GM12878 (cell line): Measurements from ENCODE around the gene MEI1. TPM values are rescaled to one million over a fixed set of nuclear protein-coding genes. Genes with fewer than 3 reads are reported as not detected.
A peak's percentile ranks its signal among the peaks of the same experiment; 100 is the strongest.

Source experiments
- ATAC-seq: fragments of 200-7000 bp; cut with Tn5 transposase; 3 replicates; pipeline ENCODE4 v1.9.1; 2020; ENCODE audit warnings: mild to moderate bottlenecking, moderate library complexity
- BruUV-seq: library from RNA; stranded (reverse); fragments of 400-500 nt; replicated peaks from 2 replicates; lab custom pipeline; 2021; lab: Mats Ljungman, UMichigan
- CTCF ChIA-PET: fragments of 300-600 bp; sonication (Branson Sonifier 250); formaldehyde crosslinking; extraction: SDS; loops from one replicate; lab custom pipeline; 2021; ENCODE audit warnings: inconsistent platforms; lab: Yijun Ruan, JAX
- POLR2A ChIA-PET: fragments of 350-600 bp; formaldehyde crosslinking; extraction: SDS; loops from one replicate; lab custom pipeline; 2021; ENCODE audit warnings: inconsistent platforms; lab: Charles Lee
- RAD21 ChIA-PET: fragments of 300-600 bp; sonication (Branson Sonifier 250); formaldehyde crosslinking; loops from one replicate; lab custom pipeline; 2023; ENCODE audit warnings: antibody characterized with exemption; ENCODE audit not compliant: unreplicated experiment; lab: Charles Lee
- SMC1A ChIA-PET: fragments of 300-600 bp; sonication (Branson Sonifier 250); formaldehyde crosslinking; loops from one replicate; lab custom pipeline; 2023; ENCODE audit not compliant: unreplicated experiment, uncharacterized antibody; lab: Charles Lee
- DNase-seq: peaks from one replicate; pipeline ENCODE4 v3.0.0-alpha.2; 2011; ENCODE audit warnings: low read depth, low spot score
- FAIRE-seq: peaks from 3 replicates; lab custom pipeline; 2011; peaks lifted over from hg19 to GRCh38; lab: Jason Lieb, UNC
- H2AFZ ChIP-seq: 2 replicates; pipeline ENCODE4 v1.6.0; 2011; ENCODE audit warnings: low read depth, low read length, control low read depth; ENCODE audit not compliant: control insufficient read depth
- H3K27ac ChIP-seq: 2 replicates; pipeline ENCODE4 v1.5.1; 2011; ENCODE audit warnings: control low read depth; ENCODE audit not compliant: control insufficient read depth, insufficient read depth
- H3K27me3 ChIP-seq, 2 experiments: replicated peaks in 1 of 2; 2 replicates each; pipeline versions ENCODE4 v1.6.0 to v1.6.1; 2011; ENCODE audit warnings: low read length in 1 of 2; ENCODE audit not compliant: control insufficient read depth in 2 of 2, insufficient read depth in 2 of 2
- H3K36me3 ChIP-seq, 2 experiments: 2 replicates each; pipeline ENCODE4 v1.5.1; 2011; ENCODE audit warnings: low read length in 1 of 2; ENCODE audit not compliant: control insufficient read depth in 2 of 2, insufficient read depth in 2 of 2
- H3K4me1 ChIP-seq: 2 replicates; pipeline ENCODE4 v1.6.1; 2011; ENCODE audit warnings: mild to moderate bottlenecking, low read length, moderate library complexity, mixed read lengths; ENCODE audit not compliant: control insufficient read depth, insufficient read depth
- H3K4me2 ChIP-seq: 2 replicates; pipeline ENCODE4 v1.6.0; 2011; ENCODE audit warnings: control low read depth; ENCODE audit not compliant: control insufficient read depth, insufficient read depth
- H3K4me3 ChIP-seq: fragments of 200-600 bp; sonication (generic); 2 replicates; pipeline ENCODE4 v1.5.1; 2016
- H3K79me2 ChIP-seq: 2 replicates; pipeline ENCODE4 v1.6.0; 2011; ENCODE audit warnings: low read length; ENCODE audit not compliant: control insufficient read depth, insufficient read depth
- H3K9ac ChIP-seq: 2 replicates; pipeline ENCODE4 v1.8.0; 2011; ENCODE audit warnings: low read length, control low read depth, mixed read lengths; ENCODE audit not compliant: control insufficient read depth, insufficient read depth
- H3K9me3 ChIP-seq: replicated peaks from 3 replicates; pipeline ENCODE4 v1.5.1; 2011; ENCODE audit warnings: mild to moderate bottlenecking, low read length; ENCODE audit not compliant: control insufficient read depth, insufficient read depth
- H4K20me1 ChIP-seq: 2 replicates; pipeline ENCODE4 v1.6.0; 2011; ENCODE audit not compliant: control insufficient read depth, insufficient read depth
- ATF3 ChIP-seq: IDR thresholded peaks from 2 replicates; pipeline ENCODE4 v1.6.1; 2011; ENCODE audit warnings: low read depth, mild to moderate bottlenecking, low read length, moderate library complexity, borderline replicate concordance; ENCODE audit errors: extremely low read depth
- ELK1 ChIP-seq: IDR thresholded peaks from 2 replicates; pipeline ENCODE4 v1.6.1; 2012; ENCODE audit warnings: low read depth, low read length, improper control_type of control experiment
- EZH2 ChIP-seq: IDR thresholded peaks from 2 replicates; pipeline ENCODE4 v1.6.1; 2012; ENCODE audit warnings: low read depth, mild to moderate bottlenecking, control low read depth, inconsistent platforms, low read length, borderline replicate concordance; ENCODE audit not compliant: control insufficient read depth
- NR2F1 ChIP-seq: fragments of 450-650 bp; conservative IDR thresholded peaks from 2 replicates; pipeline ENCODE4 v1.6.1; 2017; ENCODE audit warnings: mild to moderate bottlenecking
- PML ChIP-seq: IDR thresholded peaks from 2 replicates; pipeline ENCODE4 v1.6.1; 2012; ENCODE audit warnings: low read length, inconsistent platforms
- SKIL ChIP-seq: fragments of 450-650 bp; IDR thresholded peaks from 2 replicates; pipeline ENCODE4 v1.6.1; 2017; ENCODE audit warnings: mild to moderate bottlenecking, low read depth, inconsistent platforms; ENCODE audit not compliant: poor library complexity, severe bottlenecking
- TCF3 ChIP-seq: IDR thresholded peaks from 2 replicates; pipeline ENCODE4 v1.6.1; 2012; ENCODE audit warnings: low read depth, mild to moderate bottlenecking, low read length, borderline replicate concordance; ENCODE audit not compliant: insufficient read depth
- ZBTB40 ChIP-seq: fragments of 450-650 bp; IDR thresholded peaks from 2 replicates; pipeline ENCODE4 v1.6.1; 2016; ENCODE audit warnings: mild to moderate bottlenecking, moderate library complexity, borderline replicate concordance
- WGBS: methylation state at CpG from one replicate; pipeline ENCODE4 v1.1.6; 2016; ENCODE audit warnings: low lambda C conversion rate; ENCODE audit not compliant: insufficient replicate concordance, insufficient coverage; ENCODE audit errors: missing lambda C conversion rate; 5-methylcytosine and 5-hydroxymethylcytosine counted together
- in situ Hi-C: fragments of 300-500 bp; cut with MboI; formaldehyde crosslinking; loops from 9 replicates; pipeline ENCODE4 v1.14.3; 2018; ENCODE audit warnings: mixed read lengths
- intact Hi-C: fragments of 100-400 bp; cut with micrococcal nuclease; formaldehyde crosslinking; loops from one replicate; pipeline ENCODE4 v1.14.2; 2022; ENCODE audit not compliant: unreplicated experiment
- polyA plus RNA-seq, 11 experiments: library from polyadenylated mRNA; depleted of rRNA in 4 of 11; unstranded in 6 of 11; stranded (reverse) in 5 of 11; fragments of >200 nt; fragmentation: Nextera tagmentation in 4 of 11; fragmentation: Illumina TruSeq in 1 of 11; extraction: Ambion mirVana in 4 of 11; extraction: Trizol in 1 of 11; gene quantifications; 1 replicate in 1 of 11; 2 replicates in 10 of 11; pipeline versions ENCODE4 v1.2.1 to v1.2.3, GENCODE V29; 2011 to 2016; ENCODE audit warnings: inconsistent platforms in 2 of 11, missing spikeins in 2 of 11, low read depth in 1 of 11
- total RNA-seq, 4 experiments: library from RNA; depleted of rRNA in 3 of 4; stranded (reverse); fragments of >200 nt in 3 of 4; fragmentation: Illumina TruSeq in 1 of 4; extraction: Trizol in 1 of 4; gene quantifications; 2 replicates each; pipeline versions ENCODE4 v1.2.1 to v1.2.3, GENCODE V29; 2013 to 2021

MEI1 gene
- total and polyA plus RNA-seq, 10 of the 15 experiments (the other 5 are each of a cell fraction or from before 2014, with no cell fraction given) = 27.9 to 48.9 (median 35.8) TPM

- Histone ChIP-seq H3K36me3 (no peaks in the 10 kb centered on the region; a peak in 1 of 4 replicates), H3K9me3 (no peaks in the 10 kb centered on the region), H3K79me2 (no peaks in the 10 kb centered on the region), H3K4me2 (no peak overlapping the region), H3K4me1 (no peaks in the 10 kb centered on the region), H3K9ac (no peak overlapping the region), H2AFZ (no peak overlapping the region), H4K20me1 (no peaks in the 10 kb centered on the region), H3K4me3 (no peak overlapping the region), H3K27me3 (no peaks in the 10 kb centered on the region), H3K27ac (no peak overlapping the region)
- no peak for FAIRE-seq
- intact Hi-C loops (no loop called here), in situ Hi-C loops (no loop called here)
- no peak for DNase-seq
- no peak for ATAC-seq
- RAD21 ChIA-PET = interaction anchor here (1.2 kb wide), 1 partner anchor 10 kb away, joined by 3 read pairs; no protein-coding TSS in a partner anchor
- TF ChIP-seq NR2F1 (peak; percentile 43; the same call in 1 of the 2 replicates), PML (no peak), TCF3 (no peak)
- POLR2A ChIA-PET = interaction anchor here (1.3 to 1.4 kb wide), 2 partner anchors 9 to 26 kb away, joined by 3 to 7 read pairs; no protein-coding TSS in a partner anchor
- CTCF ChIA-PET = interaction anchor here (0.7 to 2.1 kb wide), 7 partner anchors 8 to 230 kb away, joined by 3 to 10 read pairs (median 4); no protein-coding TSS in a partner anchor
- BruUV-seq = no TSS peak
- SMC1A ChIA-PET = interaction anchor here (0.7 to 1.6 kb wide), 3 partner anchors 9 to 31 kb away, joined by 3 to 7 read pairs (median 3); no protein-coding TSS in a partner anchor
These were observed 73.3 kb downstream of the MEI1 start for GRCh38 chr22:41772645-41773044.

- Histone ChIP-seq H3K36me3 (peaks cover 0 to 2% of the 10 kb centered on the region in 2 experiments; a peak in 2 of 4 replicates), H3K4me3 (no peak overlapping the region), H3K9ac (no peak overlapping the region), H2AFZ (no peak overlapping the region), H3K4me1 (no peaks in the 10 kb centered on the region; the same call in 1 of the 2 replicates), H3K4me2 (no peak overlapping the region), H3K27ac (no peak overlapping the region), H3K9me3 (no peaks in the 10 kb centered on the region), H4K20me1 (no peaks in the 10 kb centered on the region), H3K79me2 (no peaks in the 10 kb centered on the region), H3K27me3 (no peaks in the 10 kb centered on the region)
- ATAC-seq (no peak), DNase-seq (no peak), FAIRE-seq (no peak)
- intact Hi-C loops = no loop called here
- WGBS = 71% methylated on average over 5 of the region's 5 CpGs
- CTCF ChIA-PET = interaction anchor here (2.7 to 2.8 kb wide), 2 partner anchors 29 to 78 kb away, joined by 12 to 14 read pairs; no protein-coding TSS in a partner anchor
- SMC1A ChIA-PET = interaction anchor here (1.1 to 1.3 kb wide), 2 partner anchors 12 to 32 kb away, joined by 3 to 4 read pairs; no protein-coding TSS in a partner anchor
- in situ Hi-C loops = no loop called here
- no TSS peak for BruUV-seq
- POLR2A ChIA-PET = no interaction called here
- RAD21 ChIA-PET = no interaction called here
- no peak for TF ChIP-seq ZBTB40
- TF ChIP-seq EZH2 = no peak
- no peak for TF ChIP-seq ATF3
- no peak for TF ChIP-seq SKIL
- no peak for TF ChIP-seq ELK1
These were observed 76.0 kb downstream of the MEI1 start for GRCh38 chr22:41775338-41775737.
